KMS-11 (cell line): Measurements from ENCODE around the gene MAD2L1BP.
A peak's percentile ranks its signal among the peaks of the same experiment; 100 is the strongest.

ENCODE experiments used
- H2AFZ ChIP-seq: fragments of 200-600 bp; sonication (generic); 2 replicates; pipeline ENCODE4 v1.6.1; 2016; ENCODE audit warnings: antibody characterized with exemption, mixed run types, low read depth
- H3K27ac ChIP-seq: fragments of 200-600 bp; sonication (generic); 2 replicates; pipeline ENCODE4 v1.6.1; 2016; ENCODE audit warnings: mild to moderate bottlenecking, mixed run types
- H3K27me3 ChIP-seq: fragments of 200-600 bp; sonication (generic); 2 replicates; pipeline ENCODE4 v1.6.1; 2017; ENCODE audit warnings: mild to moderate bottlenecking, low read depth, mixed run types, moderate library complexity; ENCODE audit not compliant: insufficient read depth
- H3K36me3 ChIP-seq: fragments of 200-600 bp; sonication (generic); 2 replicates; pipeline ENCODE4 v1.6.1; 2017; ENCODE audit warnings: mild to moderate bottlenecking, mixed run types; ENCODE audit not compliant: insufficient read depth
- H3K4me1 ChIP-seq: fragments of 200-600 bp; sonication (generic); 2 replicates; pipeline ENCODE4 v1.6.1; 2016; ENCODE audit warnings: mild to moderate bottlenecking, low read depth, mixed run types; ENCODE audit not compliant: poor library complexity, severe bottlenecking
- H3K4me2 ChIP-seq: fragments of 200-600 bp; sonication (generic); 2 replicates; pipeline ENCODE4 v1.7.0; 2016; ENCODE audit warnings: mild to moderate bottlenecking, mixed run types
- H3K4me3 ChIP-seq: fragments of 200-600 bp; sonication (generic); IDR thresholded peaks from 2 replicates; pipeline ENCODE4 v1.6.1; 2017; ENCODE audit warnings: low read depth, low read length, mixed read lengths; ENCODE audit not compliant: insufficient read depth
- H3K79me2 ChIP-seq: fragments of 200-600 bp; sonication (generic); 2 replicates; pipeline ENCODE4 v1.6.1; 2016; ENCODE audit warnings: low read depth, mixed run types; ENCODE audit not compliant: insufficient read depth
- H3K9ac ChIP-seq: fragments of 200-600 bp; sonication (generic); 2 replicates; pipeline ENCODE4 v1.6.1; 2016; ENCODE audit warnings: mild to moderate bottlenecking, mixed run types
- H4K20me1 ChIP-seq: fragments of 200-600 bp; sonication (generic); 2 replicates; pipeline ENCODE4 v1.6.1; 2016; ENCODE audit warnings: mild to moderate bottlenecking, mixed run types; ENCODE audit not compliant: insufficient read depth
- CTCF ChIP-seq: fragments of 200-600 bp; sonication (generic); conservative IDR thresholded peaks from 2 replicates; pipeline ENCODE4 v1.6.1; 2017; ENCODE audit warnings: low read depth, mild to moderate bottlenecking, antibody characterized with exemption, low read length, moderate library complexity, mixed read lengths

The MAD2L1BP gene

GRCh38 chr6:43623880-43624785, 11.5 kb upstream of the MAD2L1BP start:
- H3K4me2 ChIP-seq, result no peak overlapping the region
- H3K27me3 ChIP-seq, result no peaks in the 10 kb centered on the region
- TF ChIP-seq CTCF, result no peak
- H3K36me3 ChIP-seq, result no peaks in the 10 kb centered on the region; the same call in 1 of the 2 replicates
- no peaks in the 10 kb centered on the region for H4K20me1 ChIP-seq
- no peak overlapping the region for H2AFZ ChIP-seq
- H3K27ac ChIP-seq, result no peak overlapping the region
- H3K79me2 ChIP-seq, result peaks cover 9% of the 10 kb centered on the region; the same call in 1 of the 2 replicates
- H3K4me1 ChIP-seq, result peaks cover 22% of the 10 kb centered on the region
- H3K4me3 ChIP-seq, result no peak overlapping the region
- H3K9ac ChIP-seq, result no peak overlapping the region

- Histone ChIP-seq H3K27me3 (no peaks in the 10 kb centered on the region), H3K36me3 (no peaks in the 10 kb centered on the region; the same call in 1 of the 2 replicates), H3K4me2 (no peak overlapping the region), H3K79me2 (peaks cover 9% of the 10 kb centered on the region; the same call in 1 of the 2 replicates), H3K27ac (no peak overlapping the region), H3K4me3 (no peak overlapping the region), H3K9ac (no peak overlapping the region), H2AFZ (no peak overlapping the region), H3K4me1 (peaks cover 22% of the 10 kb centered on the region), H4K20me1 (no peaks in the 10 kb centered on the region)
- no peak for TF ChIP-seq CTCF
These were observed 10.8 kb upstream of the MAD2L1BP start for GRCh38 chr6:43624786-43625288.

GRCh38 chr6:43625393-43625992, 10.1 kb upstream of the MAD2L1BP start:
- H2AFZ ChIP-seq, result no peak overlapping the region
- H3K4me1 ChIP-seq, result peaks cover 25% of the 10 kb centered on the region
- TF ChIP-seq CTCF, result no peak
- no peak overlapping the region for H3K4me3 ChIP-seq
- no peak overlapping the region for H3K9ac ChIP-seq
- H3K27ac ChIP-seq, result no peak overlapping the region
- no peak overlapping the region for H3K4me2 ChIP-seq
- H3K79me2 ChIP-seq, result peaks cover 9% of the 10 kb centered on the region; the same call in 1 of the 2 replicates
- H3K27me3 ChIP-seq, result no peaks in the 10 kb centered on the region
- no peaks in the 10 kb centered on the region for H4K20me1 ChIP-seq
- no peaks in the 10 kb centered on the region; the same call in 1 of the 2 replicates for H3K36me3 ChIP-seq

GRCh38 chr6:43627008-43627825, 8.4 kb upstream of the MAD2L1BP start:
- Histone ChIP-seq H3K27me3 (no peaks in the 10 kb centered on the region), H2AFZ (no peak overlapping the region), H3K4me3 (no peak overlapping the region), H3K4me1 (peaks cover 36% of the 10 kb centered on the region), H3K4me2 (peak overlapping the region; percentile 67), H3K79me2 (peaks cover 9% of the 10 kb centered on the region; the same call in 1 of the 2 replicates), H3K27ac (peak overlapping the region; percentile 2; the same call in 1 of the 2 replicates), H4K20me1 (no peaks in the 10 kb centered on the region), H3K9ac (no peak overlapping the region), H3K36me3 (no peaks in the 10 kb centered on the region; the same call in 1 of the 2 replicates)
- TF ChIP-seq CTCF, result no peak
